Gastrocnemius medialis (tissue), 4 donors: ENCODE results near the gene URM1.

ENCODE experiments used
- POLR2A ChIP-seq, 2 donors: fragments of 450-650 bp; IDR thresholded peaks; one replicate each; pipeline ENCODE4 v1.6.1; 2017; ENCODE audit warnings: antibody characterized with exemption in 2 of 2, mild to moderate bottlenecking in 2 of 2, moderate library complexity in 2 of 2
- TF ChIP-seq, protein P1 (sequence below), 5 experiments: fragments of 450-650 bp in 3 of 5; fragments of 200-600 bp in 2 of 5; sonication (generic) in 2 of 5; IDR thresholded peaks in 4 of 5; conservative IDR thresholded peaks in 1 of 5; 1 replicate in 4 of 5; 2 replicates in 1 of 5; pipeline ENCODE4 v1.5.1; 2016 to 2019; ENCODE audit warnings: antibody characterized with exemption in 5 of 5, mild to moderate bottlenecking in 3 of 5, moderate library complexity in 3 of 5

DNA sequence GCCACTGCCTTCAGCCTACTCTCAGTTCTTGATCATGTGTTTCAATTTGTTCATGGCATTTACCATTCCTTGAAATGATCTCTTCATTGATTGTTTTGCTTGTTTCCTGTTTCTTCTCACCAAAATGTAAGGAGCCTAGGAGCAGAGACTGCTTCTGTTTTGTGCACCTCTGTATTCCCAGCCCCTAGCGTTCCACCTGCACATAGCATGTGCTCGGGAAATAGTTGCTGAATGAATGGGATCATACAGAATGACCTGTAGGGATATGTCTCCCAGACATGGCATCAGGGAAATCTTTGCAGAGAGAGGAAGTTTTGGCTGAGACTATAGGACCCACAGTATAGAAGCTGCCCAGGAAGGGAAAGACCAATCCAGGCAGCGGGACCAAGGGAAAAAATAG is 43.3 kb downstream of the URM1 start:
- TF ChIP-seq, protein P1, sequence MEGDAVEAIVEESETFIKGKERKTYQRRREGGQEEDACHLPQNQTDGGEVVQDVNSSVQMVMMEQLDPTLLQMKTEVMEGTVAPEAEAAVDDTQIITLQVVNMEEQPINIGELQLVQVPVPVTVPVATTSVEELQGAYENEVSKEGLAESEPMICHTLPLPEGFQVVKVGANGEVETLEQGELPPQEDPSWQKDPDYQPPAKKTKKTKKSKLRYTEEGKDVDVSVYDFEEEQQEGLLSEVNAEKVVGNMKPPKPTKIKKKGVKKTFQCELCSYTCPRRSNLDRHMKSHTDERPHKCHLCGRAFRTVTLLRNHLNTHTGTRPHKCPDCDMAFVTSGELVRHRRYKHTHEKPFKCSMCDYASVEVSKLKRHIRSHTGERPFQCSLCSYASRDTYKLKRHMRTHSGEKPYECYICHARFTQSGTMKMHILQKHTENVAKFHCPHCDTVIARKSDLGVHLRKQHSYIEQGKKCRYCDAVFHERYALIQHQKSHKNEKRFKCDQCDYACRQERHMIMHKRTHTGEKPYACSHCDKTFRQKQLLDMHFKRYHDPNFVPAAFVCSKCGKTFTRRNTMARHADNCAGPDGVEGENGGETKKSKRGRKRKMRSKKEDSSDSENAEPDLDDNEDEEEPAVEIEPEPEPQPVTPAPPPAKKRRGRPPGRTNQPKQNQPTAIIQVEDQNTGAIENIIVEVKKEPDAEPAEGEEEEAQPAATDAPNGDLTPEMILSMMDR (IDR thresholded peaks at IDR 0.05 in 4 of 5, conservative IDR thresholded peaks at IDR 0.05 in 1 of 5), result no peak
- no peak for TF ChIP-seq POLR2A (IDR thresholded peaks at IDR 0.05)
